Stimulated activated CD4-positive, alpha-beta T cell treated with anti-CD3 and anti-CD28 coated beads, Interleukin-4, amount 100 ng/mL, for 1 hour (primary cell): ENCODE data around the gene ARL15.

ENCODE experiments used
- DNase-seq: peaks from one replicate; pipeline ENCODE4 v3.0.0-alpha.2; 2020

The ARL15 gene

DNA sequence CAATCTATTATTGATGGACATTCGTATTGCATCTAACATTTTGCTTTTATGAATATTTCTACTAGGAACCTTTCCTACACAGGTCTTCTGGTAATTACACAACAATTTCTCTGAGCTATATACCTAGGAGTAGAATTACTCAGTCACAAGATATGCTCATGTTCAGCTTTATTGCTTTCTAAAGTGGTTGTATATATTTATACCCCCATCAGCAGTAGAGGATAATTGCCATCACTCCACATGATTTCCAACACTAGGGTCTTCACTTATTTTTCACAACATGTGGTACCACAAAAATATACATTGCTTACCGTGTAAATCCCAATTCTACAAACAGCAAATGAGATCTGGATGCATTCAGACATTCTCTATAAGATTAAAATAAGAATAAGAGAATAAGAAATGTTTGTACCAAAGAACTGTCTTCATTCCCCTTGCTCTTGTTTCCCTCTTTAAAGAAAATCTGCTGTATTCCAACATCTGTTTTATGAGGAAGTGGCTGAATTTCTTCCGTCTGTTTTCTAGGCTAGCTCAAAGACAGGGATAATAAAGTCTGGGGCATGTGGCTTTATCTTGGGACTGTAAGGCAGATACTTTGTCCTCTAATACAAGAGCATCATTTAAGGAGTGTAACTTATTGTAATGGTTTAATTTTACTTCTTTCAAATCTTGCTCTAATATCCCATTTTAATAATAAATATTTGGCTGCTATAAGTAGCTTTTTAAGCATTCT, 28.2 kb downstream of the ARL15 start:
- DNase-seq, result no peak

DNA sequence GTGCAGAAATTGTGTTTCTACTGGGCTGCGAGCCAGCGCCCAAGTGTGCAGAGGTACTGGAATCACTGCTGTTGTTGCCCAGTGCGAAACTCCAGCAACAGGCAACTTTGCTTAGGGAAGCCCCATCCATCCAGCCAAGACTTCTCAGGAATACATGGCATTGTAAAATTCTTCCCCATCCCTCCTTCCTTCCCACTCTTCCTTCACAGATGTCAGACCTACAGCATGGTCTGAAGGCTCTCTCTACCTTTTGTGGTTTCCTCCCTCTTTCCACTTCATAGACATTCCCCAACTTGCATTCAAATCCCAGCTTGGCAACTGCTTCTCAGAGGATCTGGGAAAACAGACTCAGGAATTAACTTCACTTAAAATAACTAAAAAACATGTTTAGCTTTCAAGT, 30.4 kb downstream of the ARL15 start:
- no peak for DNase-seq

- no peak for DNase-seq
Observed at GRCh38 chr5:54278979-54279717, 31.2 kb downstream of the ARL15 start.

GRCh38 chr5:54278036-54278830, 32.1 kb downstream of the ARL15 start:
- no peak for DNase-seq

DNA sequence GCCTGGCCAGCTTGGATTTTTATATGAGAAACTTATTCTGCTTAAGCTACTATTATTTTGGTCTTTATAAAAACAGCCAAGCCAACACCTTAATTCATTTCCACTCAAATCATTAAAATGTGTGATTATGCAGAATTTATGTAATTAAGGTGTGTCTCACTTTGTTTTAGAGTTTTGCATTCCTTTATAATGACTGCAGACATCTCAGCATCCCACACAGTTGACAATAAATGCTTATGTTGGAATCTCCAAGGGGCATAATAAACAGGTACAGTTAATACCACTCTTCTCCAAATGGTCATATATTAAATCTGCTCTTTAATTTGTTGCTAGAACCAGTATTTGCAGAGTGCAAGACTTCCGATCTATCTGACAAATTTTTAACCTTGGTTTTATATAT, 34.3 kb downstream of the ARL15 start:
- DNase-seq, result no peak

GRCh38 chr5:54275361-54275760, 35.0 kb downstream of the ARL15 start:
- no peak for DNase-seq

- DNase-seq, result no peak
Observed at GRCh38 chr5:54274944-54275343, 35.4 kb downstream of the ARL15 start.

DNA sequence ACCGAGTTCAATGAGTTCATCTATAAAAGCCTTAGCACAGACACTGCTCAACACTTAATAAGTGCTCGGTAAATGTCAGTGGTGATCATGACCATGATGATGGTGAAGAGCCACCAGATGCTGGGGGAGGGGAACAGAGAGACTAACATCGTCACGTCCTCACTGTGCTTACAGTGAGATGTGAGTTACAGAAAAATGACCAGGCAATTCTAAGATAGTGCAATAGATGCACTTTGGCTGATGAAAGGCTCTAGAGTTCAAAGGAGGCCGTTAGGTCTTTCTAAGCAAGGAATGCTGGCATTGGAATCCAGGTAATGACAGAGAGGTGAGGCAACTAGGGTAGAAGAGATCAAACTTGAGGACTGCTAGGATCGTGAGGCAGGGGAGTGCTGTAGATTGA, 36.7 kb downstream of the ARL15 start:
- no peak for DNase-seq

- DNase-seq, result no peak
Observed at GRCh38 chr5:54272746-54273145, 37.6 kb downstream of the ARL15 start.

DNA sequence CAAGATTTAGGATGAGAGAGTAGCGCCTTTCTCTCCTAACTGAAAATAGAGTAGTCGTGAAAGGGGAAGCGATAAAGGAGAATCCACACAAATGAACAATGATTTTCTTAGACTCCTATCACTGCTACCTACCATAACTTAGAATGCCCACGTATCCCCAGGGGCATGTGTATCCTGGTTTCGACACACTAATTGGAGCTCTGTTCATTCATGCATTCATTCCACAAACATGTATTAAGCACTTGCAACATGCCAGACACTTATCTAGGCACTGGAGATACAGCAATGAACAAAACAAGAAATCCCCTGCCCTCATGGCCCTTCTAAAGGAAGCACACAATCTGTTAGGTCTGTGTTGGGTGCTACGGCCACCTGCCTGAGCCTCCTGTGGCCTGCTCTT, 40.0 kb downstream of the ARL15 start:
- DNase-seq, result no peak

- no peak for DNase-seq
Observed at GRCh38 chr5:54264574-54264973, 45.8 kb downstream of the ARL15 start.

DNA sequence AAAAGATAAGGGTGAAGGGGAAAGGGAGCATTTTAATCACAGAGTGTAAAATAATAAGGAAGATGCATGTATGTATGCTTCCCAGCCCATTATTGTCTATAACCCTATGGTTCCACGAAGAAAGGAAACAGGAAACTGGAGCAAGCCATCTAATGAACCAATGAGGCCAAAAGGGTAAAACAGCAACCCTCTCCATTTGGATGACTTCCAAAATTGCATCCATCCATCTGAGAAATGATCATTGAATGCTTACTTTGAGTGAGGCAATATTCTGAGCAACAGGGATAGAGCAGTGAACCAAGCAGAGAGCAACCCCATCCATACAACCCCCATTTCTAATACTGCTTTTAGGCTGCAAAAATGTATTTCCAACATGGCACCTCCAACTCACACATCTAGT, 46.9 kb downstream of the ARL15 start:
- DNase-seq, result no peak

- no peak for DNase-seq
Observed at GRCh38 chr5:54261596-54261995, 48.8 kb downstream of the ARL15 start.

DNA sequence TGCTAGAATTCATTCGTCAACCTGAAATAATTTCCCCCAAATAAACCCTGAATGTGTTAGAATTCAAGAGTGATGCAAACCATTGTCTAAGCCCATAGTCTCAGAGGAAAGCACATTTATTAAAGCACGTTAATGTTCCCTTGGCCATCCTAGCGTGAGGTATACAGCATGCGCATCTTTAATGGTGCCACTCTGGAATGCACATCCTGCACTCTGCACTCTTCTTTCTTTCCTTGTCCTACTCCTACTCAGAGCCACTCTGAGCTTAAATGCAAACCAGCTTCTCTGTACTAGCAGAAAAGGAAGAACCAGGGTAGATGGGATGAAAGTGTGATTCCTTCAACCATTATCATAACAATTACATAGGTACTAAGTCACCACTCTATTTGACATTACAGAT, 50.4 kb downstream of the ARL15 start:
- DNase-seq, result no peak

- no peak for DNase-seq
Observed at GRCh38 chr5:54259090-54259489, 51.3 kb downstream of the ARL15 start.

DNA sequence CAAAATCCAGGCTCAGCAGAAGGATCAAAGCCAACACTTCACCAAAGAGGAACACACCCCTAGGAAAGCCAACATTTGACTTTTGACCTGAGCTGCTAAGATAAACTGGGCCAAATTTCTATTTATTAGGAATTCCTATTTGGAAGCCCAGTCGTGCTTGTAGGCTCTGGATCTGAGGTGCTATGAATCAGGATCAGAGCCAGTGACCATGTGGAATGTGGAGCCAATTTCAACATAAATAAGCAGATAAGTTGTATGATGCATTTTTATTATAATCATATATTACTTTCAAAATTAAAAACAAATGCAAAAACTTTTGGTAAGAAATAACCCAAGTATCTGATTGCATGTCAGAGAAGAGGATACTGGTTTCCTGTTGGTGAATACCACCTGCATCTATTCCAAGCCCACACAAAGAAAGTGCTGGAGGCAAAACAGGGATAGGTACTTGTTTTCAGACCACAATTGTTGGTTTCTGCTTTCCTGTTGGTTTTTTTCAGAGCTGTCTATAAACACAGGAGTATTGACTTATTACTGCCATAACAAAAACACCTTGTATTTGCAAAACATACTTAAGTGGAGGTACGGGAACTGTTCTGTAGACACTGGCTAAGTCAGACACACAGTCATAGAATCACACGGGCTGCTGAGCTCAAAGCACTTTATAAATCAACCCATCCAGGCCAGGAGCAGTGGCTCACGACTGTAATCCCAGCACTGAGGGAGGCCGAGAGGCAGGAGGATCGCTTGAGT, 52.8 kb downstream of the ARL15 start:
- DNase-seq, result no peak

- DNase-seq, result no peak
Observed at GRCh38 chr5:54254482-54255198, 55.7 kb downstream of the ARL15 start.

- DNase-seq, result no peak
Observed at GRCh38 chr5:54251981-54252380, 58.4 kb downstream of the ARL15 start.

DNA sequence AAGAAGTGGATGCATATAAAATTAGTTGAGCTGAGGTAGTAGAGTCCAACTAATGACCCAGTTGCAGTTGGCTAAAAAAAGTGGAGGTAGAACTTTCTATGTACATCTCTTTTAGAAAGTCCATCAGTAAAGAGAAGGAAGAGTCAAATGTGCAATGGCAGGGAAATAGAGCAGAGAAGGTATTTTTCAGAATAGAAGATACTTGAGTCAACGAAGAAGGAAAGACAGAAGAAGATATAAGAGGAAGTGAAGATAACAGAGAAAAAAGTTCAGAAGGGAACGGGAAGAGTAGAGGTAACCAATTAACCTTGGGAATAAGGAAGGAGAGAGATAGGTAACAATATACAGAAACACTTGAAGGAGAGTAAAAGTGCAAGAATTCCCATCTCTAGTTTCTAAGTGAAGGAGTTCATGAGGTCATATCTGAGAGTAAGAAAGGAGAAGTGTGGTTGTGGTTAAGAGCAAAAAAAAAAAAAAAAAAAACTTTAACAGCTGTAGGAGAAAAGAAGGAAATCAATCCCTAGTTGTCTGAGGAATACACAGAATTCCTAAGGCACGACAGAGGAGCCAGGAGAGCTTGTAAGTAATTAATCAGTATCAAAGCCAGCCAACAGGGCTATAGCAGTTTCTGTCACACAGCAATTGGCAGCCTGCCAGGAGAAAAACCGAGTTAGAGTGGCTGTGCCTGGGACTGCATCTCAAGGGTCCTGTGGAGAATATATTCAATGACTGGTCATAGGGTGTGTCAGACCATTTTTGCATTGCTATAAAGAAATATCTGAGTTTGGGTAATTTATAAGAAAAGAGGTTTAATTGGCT, 61.0 kb downstream of the ARL15 start:
- peak; percentile 17 for DNase-seq

GRCh38 chr5:54247226-54247625, 63.1 kb downstream of the ARL15 start:
- DNase-seq, result no peak

DNA sequence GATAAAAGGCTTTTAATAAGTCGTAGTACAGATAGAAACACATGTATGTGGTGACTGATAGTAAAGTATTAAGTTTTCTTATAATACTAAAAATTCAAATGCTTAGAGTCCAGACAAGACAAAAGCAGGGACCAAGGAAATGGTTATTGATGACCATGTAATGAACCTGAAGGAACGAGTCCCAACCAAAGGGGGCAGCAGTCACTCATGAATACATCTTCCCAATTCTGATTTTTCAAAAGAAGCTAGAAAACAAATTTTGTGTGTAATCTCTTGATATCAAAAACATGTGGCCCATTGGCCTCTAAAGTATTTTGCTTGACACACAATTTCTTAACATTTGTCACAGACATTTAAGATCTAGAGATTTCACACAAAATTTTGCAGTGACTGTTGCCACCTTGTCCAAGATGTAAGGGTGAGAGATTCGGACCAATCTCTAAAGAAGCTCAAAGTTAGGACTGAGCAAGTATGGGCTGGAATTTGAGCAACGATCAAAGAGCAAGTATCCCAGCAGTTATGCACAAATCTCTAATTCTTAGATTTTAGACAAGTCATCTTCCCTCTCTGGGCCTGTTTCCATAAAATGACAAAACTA, 66.8 kb downstream of the ARL15 start:
- peak; percentile 14 for DNase-seq
